ENCODE results near the gene NAPSA. TPM values are rescaled to one million over a fixed set of nuclear protein-coding genes. Genes with fewer than 3 reads are reported as not detected.
A peak's percentile ranks its signal among the peaks of the same experiment; 100 is the strongest.

The NAPSA gene
- total and polyA plus RNA-seq, 7 experiments from 2014 or later: 0.72 to 8.2 (median 3.6) TPM

DNA sequence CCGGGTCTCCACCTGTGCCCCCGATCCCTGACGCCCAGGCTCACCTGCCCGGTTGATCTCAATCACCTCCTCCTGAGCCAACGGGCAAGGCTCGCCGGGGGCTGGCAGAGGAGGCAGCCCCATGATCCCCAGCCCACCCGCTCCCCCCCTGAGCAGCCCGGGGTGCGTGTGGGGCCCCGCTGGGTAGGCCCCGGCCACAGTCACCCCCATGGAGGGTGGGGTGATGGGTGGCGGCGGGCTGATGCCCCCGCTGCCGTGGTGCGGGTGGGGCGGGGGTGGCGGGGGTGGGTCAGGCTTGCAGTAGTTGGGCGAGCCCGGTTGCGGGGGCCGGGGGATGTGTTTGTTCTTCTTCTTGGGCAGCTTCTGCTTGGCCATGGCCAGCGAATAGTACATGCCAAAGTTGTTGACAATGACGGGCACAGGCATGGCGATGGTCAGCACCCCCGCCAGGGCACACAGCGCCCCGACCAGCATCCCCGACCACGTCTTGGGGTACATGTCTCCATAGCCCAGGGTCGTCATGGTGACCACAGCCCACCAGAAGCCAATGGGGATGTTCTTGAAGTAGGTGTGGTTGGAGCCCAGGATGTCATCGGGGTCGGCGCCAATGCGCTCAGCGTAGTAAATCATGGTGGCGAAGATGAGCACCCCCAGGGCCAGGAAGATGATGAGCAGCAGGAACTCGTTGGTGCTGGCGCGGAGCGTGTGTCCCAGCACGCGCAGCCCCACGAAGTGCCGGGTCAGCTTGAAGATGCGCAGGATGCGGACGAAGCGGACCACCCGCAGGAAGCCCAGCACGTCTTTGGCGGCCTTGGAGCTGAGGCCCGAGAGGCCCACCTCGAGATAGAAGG is 42.3 kb downstream of the NAPSA start:
- Histone ChIP-seq H3K4me1 (ENCODE audit: control insufficient read depth in 2 of 2, insufficient read depth in 2 of 2, low read length in 2 of 2) (peaks cover 6 to 15% of the 10 kb centered on the region in 2 donors), H3K27ac (ENCODE audit: low read depth, low read length) (no peak overlapping the region), H3K9me3 (ENCODE audit: control insufficient read depth in 2 of 3, low read length in 3 of 3) (no peaks in the 10 kb centered on the region), H3K4me3 (ENCODE audit: low read length) (no peak overlapping the region), H3K36me3 (ENCODE audit: control insufficient read depth in 2 of 3, insufficient read depth in 3 of 3, low read length in 3 of 3) (no peaks in the 10 kb centered on the region), H3K27me3 (ENCODE audit: control insufficient read depth in 2 of 2, insufficient read depth in 2 of 2, low read length in 2 of 2) (peaks cover 0 to 12% of the 10 kb centered on the region in 2 donors)
- intact Hi-C loops (cut with micrococcal nuclease): no loop called here
- ATAC-seq (no peak), DNase-seq (no peak)
- H3K36me3 Mint-ChIP-seq: peaks cover 0 to 9% (median 6%) of the 10 kb centered on the region in 5 donors
- H3K27ac Mint-ChIP-seq: no peak overlapping the region
- ChIA-PET POLR2A (no interaction called here), CTCF (no interaction called here)
- peaks cover 18 to 30% (median 24%) of the 10 kb centered on the region in 7 donors for H3K4me1 Mint-ChIP-seq
- peaks cover 18 to 46% (median 27%) of the 10 kb centered on the region in 5 donors for H3K27me3 Mint-ChIP-seq
- peaks cover 0 to 16% (median 4%) of the 10 kb centered on the region in 11 donors for H3K9me3 Mint-ChIP-seq
- H3K4me3 Mint-ChIP-seq: no peak overlapping the region

DNA sequence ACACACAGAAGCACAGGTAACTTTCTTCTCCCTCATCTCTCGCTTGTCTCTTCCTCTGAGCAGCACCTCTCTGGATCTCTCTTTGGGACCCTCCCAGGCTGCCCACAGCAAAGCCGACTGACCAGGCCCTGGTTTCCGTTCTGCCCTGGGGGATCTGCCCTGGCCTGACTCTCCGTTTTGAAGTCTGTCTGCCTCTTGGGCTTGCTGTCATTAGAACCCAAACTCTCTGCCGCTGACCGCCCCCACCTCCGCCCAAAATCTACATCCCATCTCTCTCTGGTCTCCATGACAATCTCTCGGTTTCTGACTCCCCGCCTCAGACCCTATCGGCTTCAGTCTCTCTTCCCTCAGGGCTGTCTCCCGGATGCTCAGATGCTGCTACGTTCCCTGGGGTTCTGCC is 43.2 kb downstream of the NAPSA start:
- DNase-seq (no peak), ATAC-seq (no peak)
- H3K4me3 ChIP-seq (ENCODE audit: low read length): no peak overlapping the region
- Mint-ChIP-seq H3K4me1 (peaks cover 12 to 28% (median 17%) of the 10 kb centered on the region in 7 donors), H3K9me3 (peaks cover 0 to 13% (median 2%) of the 10 kb centered on the region in 11 donors), H3K27ac (no peak overlapping the region), H3K4me3 (peak overlapping the region in 1 of 10 donors; percentile 66), H3K36me3 (peaks cover 0 to 7% (median 5%) of the 10 kb centered on the region in 5 donors), H3K27me3 (peaks cover 15 to 49% (median 29%) of the 10 kb centered on the region in 5 donors)
- H3K9me3 ChIP-seq (ENCODE audit: control insufficient read depth in 2 of 3, low read length in 3 of 3): no peaks in the 10 kb centered on the region
- ChIA-PET POLR2A (no interaction called here), CTCF (no interaction called here)
- no peak overlapping the region for H3K27ac ChIP-seq (ENCODE audit: low read depth, low read length)
- intact Hi-C loops (cut with micrococcal nuclease): no loop called here
- H3K27me3 ChIP-seq (ENCODE audit: control insufficient read depth in 2 of 2, insufficient read depth in 2 of 2, low read length in 2 of 2): peaks cover 0 to 6% of the 10 kb centered on the region in 2 donors
- no peaks in the 10 kb centered on the region for H3K36me3 ChIP-seq (ENCODE audit: control insufficient read depth in 2 of 3, insufficient read depth in 3 of 3, low read length in 3 of 3)
- H3K4me1 ChIP-seq (ENCODE audit: control insufficient read depth in 2 of 2, insufficient read depth in 2 of 2, low read length in 2 of 2): peaks cover 6 to 15% of the 10 kb centered on the region in 2 donors

DNA sequence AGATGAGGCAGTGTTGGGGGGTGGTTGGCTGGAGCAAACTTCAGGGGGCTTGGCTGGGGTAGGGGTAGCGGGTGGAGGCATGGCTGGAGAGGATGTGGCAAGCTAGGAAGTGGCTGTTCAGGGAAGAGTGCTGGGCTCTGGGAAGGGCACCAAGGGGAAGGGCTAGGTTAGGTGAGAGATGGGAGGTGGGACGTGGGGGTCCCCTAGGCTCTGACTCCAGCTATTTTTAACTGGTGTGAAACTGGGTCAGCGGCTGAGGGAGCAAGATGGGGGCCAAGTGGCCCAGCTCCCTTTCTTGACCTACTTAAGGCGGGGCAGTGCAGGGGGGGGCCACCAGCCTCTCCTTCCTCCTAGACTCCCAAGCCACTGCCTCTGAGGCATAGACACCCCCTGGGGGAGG is 43.6 kb downstream of the NAPSA start:
- H3K4me3 ChIP-seq (ENCODE audit: low read length): no peak overlapping the region
- Mint-ChIP-seq H3K27ac (no peak overlapping the region), H3K4me3 (no peak overlapping the region), H3K4me1 (peaks cover 8 to 24% (median 13%) of the 10 kb centered on the region in 7 donors), H3K27me3 (peaks cover 10 to 46% (median 25%) of the 10 kb centered on the region in 5 donors), H3K9me3 (peaks cover 0 to 13% (median 0%) of the 10 kb centered on the region in 11 donors), H3K36me3 (peaks cover 0 to 6% (median under 1%) of the 10 kb centered on the region in 5 donors)
- ATAC-seq (no peak), DNase-seq (no peak)
- POLR2A ChIA-PET: no interaction called here
- no peaks in the 10 kb centered on the region for H3K9me3 ChIP-seq (ENCODE audit: control insufficient read depth in 2 of 3, low read length in 3 of 3)
- intact Hi-C loops (cut with micrococcal nuclease): no loop called here
- CTCF ChIA-PET: no interaction called here
- H3K4me1 ChIP-seq (ENCODE audit: control insufficient read depth in 2 of 2, insufficient read depth in 2 of 2, low read length in 2 of 2): peaks cover 6 to 12% of the 10 kb centered on the region in 2 donors
- peaks cover 0 to 2% of the 10 kb centered on the region in 2 donors for H3K27me3 ChIP-seq (ENCODE audit: control insufficient read depth in 2 of 2, insufficient read depth in 2 of 2, low read length in 2 of 2)
- no peaks in the 10 kb centered on the region for H3K36me3 ChIP-seq (ENCODE audit: control insufficient read depth in 2 of 3, insufficient read depth in 3 of 3, low read length in 3 of 3)
- H3K27ac ChIP-seq (ENCODE audit: low read depth, low read length): no peak overlapping the region

DNA sequence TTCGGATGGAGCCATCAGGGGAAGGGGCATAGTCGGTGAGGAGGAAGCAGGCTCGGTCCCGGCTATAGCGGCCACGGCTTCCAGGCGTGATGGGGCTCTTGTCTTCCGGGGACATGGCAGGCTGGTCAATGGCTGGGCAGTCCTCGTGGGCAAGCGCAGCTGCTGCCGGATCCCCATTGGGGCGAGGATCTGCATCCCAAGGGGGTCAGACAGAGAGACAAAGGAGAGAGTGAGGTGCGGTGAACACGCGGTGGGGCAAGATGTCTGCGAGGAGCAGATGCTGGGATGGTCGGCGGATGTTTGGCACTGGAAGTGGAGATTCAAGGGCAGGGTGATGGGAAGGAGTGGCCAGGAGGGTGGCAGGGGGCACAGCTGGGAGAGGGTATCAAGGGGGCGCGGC is 44.8 kb downstream of the NAPSA start:
- peaks cover 5 to 22% (median 13%) of the 10 kb centered on the region in 7 donors for H3K4me1 Mint-ChIP-seq
- Histone ChIP-seq H3K4me1 (ENCODE audit: control insufficient read depth in 2 of 2, insufficient read depth in 2 of 2, low read length in 2 of 2) (no peaks in the 10 kb centered on the region), H3K9me3 (ENCODE audit: control insufficient read depth in 2 of 3, low read length in 3 of 3) (no peaks in the 10 kb centered on the region), H3K36me3 (ENCODE audit: control insufficient read depth in 2 of 3, insufficient read depth in 3 of 3, low read length in 3 of 3) (no peaks in the 10 kb centered on the region), H3K27me3 (ENCODE audit: control insufficient read depth in 2 of 2, insufficient read depth in 2 of 2, low read length in 2 of 2) (no peaks in the 10 kb centered on the region), H3K27ac (ENCODE audit: low read depth, low read length) (no peak overlapping the region), H3K4me3 (ENCODE audit: low read length) (no peak overlapping the region)
- H3K27ac Mint-ChIP-seq: no peak overlapping the region
- CTCF ChIA-PET: no interaction called here
- DNase-seq (no peak), ATAC-seq (no peak)
- POLR2A ChIA-PET: interaction anchor here (0.6 kb wide), 1 partner anchor 534 kb away, joined by 3 read pairs; the partner anchor contains the start of gene KLK3
- no peak overlapping the region for H3K4me3 Mint-ChIP-seq
- intact Hi-C loops (cut with micrococcal nuclease): no loop called here
- peaks cover 0 to 13% (median 0%) of the 10 kb centered on the region in 11 donors for H3K9me3 Mint-ChIP-seq
- peaks cover 15 to 54% (median 33%) of the 10 kb centered on the region in 5 donors for H3K27me3 Mint-ChIP-seq
- peaks cover 0 to 7% (median 0%) of the 10 kb centered on the region in 5 donors for H3K36me3 Mint-ChIP-seq

GRCh38 chr19:50320051-50320450 is 45.4 kb downstream of the NAPSA start:
- Histone ChIP-seq H3K36me3 (ENCODE audit: control insufficient read depth in 2 of 3, insufficient read depth in 3 of 3, low read length in 3 of 3) (no peaks in the 10 kb centered on the region), H3K27me3 (ENCODE audit: control insufficient read depth in 2 of 2, insufficient read depth in 2 of 2, low read length in 2 of 2) (peaks cover 0 to under 1% of the 10 kb centered on the region in 2 donors), H3K27ac (ENCODE audit: low read depth, low read length) (no peak overlapping the region), H3K4me1 (ENCODE audit: control insufficient read depth in 2 of 2, insufficient read depth in 2 of 2, low read length in 2 of 2) (no peaks in the 10 kb centered on the region), H3K4me3 (ENCODE audit: low read length) (no peak overlapping the region), H3K9me3 (ENCODE audit: control insufficient read depth in 2 of 3, low read length in 3 of 3) (no peaks in the 10 kb centered on the region)
- Mint-ChIP-seq H3K9me3 (peaks cover 0 to 13% (median 0%) of the 10 kb centered on the region in 11 donors), H3K4me1 (peaks cover 8 to 22% (median 12%) of the 10 kb centered on the region in 7 donors), H3K27me3 (peaks cover 17 to 57% (median 36%) of the 10 kb centered on the region in 5 donors), H3K36me3 (peaks cover 0 to 7% (median 1%) of the 10 kb centered on the region in 5 donors), H3K4me3 (no peak overlapping the region), H3K27ac (no peak overlapping the region)
- ChIA-PET CTCF (no interaction called here), POLR2A (no interaction called here)
- intact Hi-C loops (cut with micrococcal nuclease): no loop called here
- ATAC-seq: no peak
- DNase-seq: no peak

DNA sequence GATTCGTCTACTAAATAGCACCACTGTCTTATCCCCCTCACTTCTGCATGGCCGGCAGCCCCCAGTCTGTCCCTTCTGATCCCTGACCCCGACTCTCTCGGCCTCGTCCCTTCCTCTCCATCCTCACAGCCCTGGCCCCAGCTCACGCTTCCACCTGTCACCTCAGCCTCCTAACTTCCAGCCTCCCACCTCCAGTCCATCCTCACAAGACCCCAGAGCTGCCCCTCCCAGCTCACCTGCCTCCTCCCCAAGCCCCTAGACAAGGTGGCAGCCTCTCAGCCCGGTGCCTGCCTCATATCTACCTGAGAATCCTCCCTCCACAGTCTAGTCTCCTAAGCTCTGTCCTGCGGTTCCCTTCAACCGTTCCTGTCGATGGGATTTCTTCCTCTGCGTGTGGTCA is 46.3 kb downstream of the NAPSA start:
- Mint-ChIP-seq H3K27me3 (peaks cover 24 to 64% (median 38%) of the 10 kb centered on the region in 5 donors), H3K9me3 (peaks cover 0 to 12% (median 0%) of the 10 kb centered on the region in 11 donors), H3K36me3 (peaks cover 0 to 7% (median 4%) of the 10 kb centered on the region in 5 donors), H3K4me1 (peaks cover 7 to 17% (median 13%) of the 10 kb centered on the region in 7 donors), H3K4me3 (no peak overlapping the region), H3K27ac (no peak overlapping the region)
- POLR2A ChIA-PET: no interaction called here
- peaks cover 0 to 9% of the 10 kb centered on the region in 2 donors for H3K27me3 ChIP-seq (ENCODE audit: control insufficient read depth in 2 of 2, insufficient read depth in 2 of 2, low read length in 2 of 2)
- no peaks in the 10 kb centered on the region for H3K36me3 ChIP-seq (ENCODE audit: control insufficient read depth in 2 of 3, insufficient read depth in 3 of 3, low read length in 3 of 3)
- DNase-seq (no peak), ATAC-seq (no peak)
- H3K9me3 ChIP-seq (ENCODE audit: control insufficient read depth in 2 of 3, low read length in 3 of 3): no peaks in the 10 kb centered on the region
- intact Hi-C loops (cut with micrococcal nuclease): no loop called here
- CTCF ChIA-PET: no interaction called here
- no peak overlapping the region for H3K4me3 ChIP-seq (ENCODE audit: low read length)
- H3K27ac ChIP-seq (ENCODE audit: low read depth, low read length): no peak overlapping the region
- H3K4me1 ChIP-seq (ENCODE audit: control insufficient read depth in 2 of 2, insufficient read depth in 2 of 2, low read length in 2 of 2): no peaks in the 10 kb centered on the region
